ENCODE measurements around the gene ORAI3.

The ORAI3 gene

GRCh38 chr16:30957456-30958174, 8.7 kb downstream of the ORAI3 start, which contains the start of gene SETD1A:
TSS of gene SETD1A (plus strand) at chr16:30957754. CDS start at chr16:30958732, 978 bp downstream.
- Histone ChIP-seq H3K27me3 (ENCODE audit: insufficient read depth, low read length) (no peaks in the 10 kb centered on the region), H3K4me3 (ENCODE audit: low read length) (peak within 1 kb of the TSS; percentile 67), H2AFZ (ENCODE audit: low read depth, low read length) (peak within 1 kb of the TSS; percentile 68), H3K36me3 (ENCODE audit: insufficient read depth, low read length) (peaks cover 36% of the 10 kb centered on the region), H3K4me1 (ENCODE audit: insufficient read depth, low read length) (peaks cover 8% of the 10 kb centered on the region), H3K9me3 (ENCODE audit: low read length) (no peaks in the 10 kb centered on the region)

GRCh38 chr16:30958175-30959079, 9.6 kb downstream of the ORAI3 start:
- Histone ChIP-seq H3K4me3 (ENCODE audit: low read length) (peak overlapping the region; percentile 67), H2AFZ (ENCODE audit: low read depth, low read length) (no peak overlapping the region), H3K9me3 (ENCODE audit: low read length) (no peaks in the 10 kb centered on the region), H3K27me3 (ENCODE audit: insufficient read depth, low read length) (no peaks in the 10 kb centered on the region), H3K4me1 (ENCODE audit: insufficient read depth, low read length) (peaks cover 8% of the 10 kb centered on the region), H3K36me3 (ENCODE audit: insufficient read depth, low read length) (peaks cover 44% of the 10 kb centered on the region)

GRCh38 chr16:30961384-30961783, 12.5 kb downstream of the ORAI3 start:
- no peaks in the 10 kb centered on the region for H3K9me3 ChIP-seq (ENCODE audit: low read length)
- no peaks in the 10 kb centered on the region for H3K27me3 ChIP-seq (ENCODE audit: insufficient read depth, low read length)
- no peak overlapping the region for H2AFZ ChIP-seq (ENCODE audit: low read depth, low read length)
- peaks cover 70% of the 10 kb centered on the region for H3K36me3 ChIP-seq (ENCODE audit: insufficient read depth, low read length)
- peaks cover 8% of the 10 kb centered on the region for H3K4me1 ChIP-seq (ENCODE audit: insufficient read depth, low read length)
- no peak overlapping the region for H3K4me3 ChIP-seq (ENCODE audit: low read length)

- Histone ChIP-seq H3K4me3 (ENCODE audit: low read length) (no peak overlapping the region), H3K4me1 (ENCODE audit: insufficient read depth, low read length) (peaks cover 1% of the 10 kb centered on the region), H3K9me3 (ENCODE audit: low read length) (no peaks in the 10 kb centered on the region), H2AFZ (ENCODE audit: low read depth, low read length) (no peak overlapping the region), H3K36me3 (ENCODE audit: insufficient read depth, low read length) (peaks cover 86% of the 10 kb centered on the region), H3K27me3 (ENCODE audit: insufficient read depth, low read length) (no peaks in the 10 kb centered on the region)
Measured at GRCh38 chr16:30963925-30964511, 15.2 kb downstream of the ORAI3 start.

GRCh38 chr16:30964574-30965226, 15.8 kb downstream of the ORAI3 start:
- H2AFZ ChIP-seq (ENCODE audit: low read depth, low read length): no peak overlapping the region
- H3K4me1 ChIP-seq (ENCODE audit: insufficient read depth, low read length): no peaks in the 10 kb centered on the region
- H3K36me3 ChIP-seq (ENCODE audit: insufficient read depth, low read length): peaks cover 86% of the 10 kb centered on the region
- H3K4me3 ChIP-seq (ENCODE audit: low read length): no peak overlapping the region
- H3K27me3 ChIP-seq (ENCODE audit: insufficient read depth, low read length): no peaks in the 10 kb centered on the region
- no peaks in the 10 kb centered on the region for H3K9me3 ChIP-seq (ENCODE audit: low read length)

- H3K9me3 ChIP-seq (ENCODE audit: low read length): no peaks in the 10 kb centered on the region
- H3K4me1 ChIP-seq (ENCODE audit: insufficient read depth, low read length): no peaks in the 10 kb centered on the region
- H2AFZ ChIP-seq (ENCODE audit: low read depth, low read length): no peak overlapping the region
- H3K4me3 ChIP-seq (ENCODE audit: low read length): no peak overlapping the region
- no peaks in the 10 kb centered on the region for H3K27me3 ChIP-seq (ENCODE audit: insufficient read depth, low read length)
- peaks cover 82% of the 10 kb centered on the region for H3K36me3 ChIP-seq (ENCODE audit: insufficient read depth, low read length)
Measured at GRCh38 chr16:30965436-30965835, 16.6 kb downstream of the ORAI3 start.

GRCh38 chr16:30966033-30966619, 17.3 kb downstream of the ORAI3 start:
- H3K36me3 ChIP-seq (ENCODE audit: insufficient read depth, low read length): peaks cover 83% of the 10 kb centered on the region
- H3K4me1 ChIP-seq (ENCODE audit: insufficient read depth, low read length): no peaks in the 10 kb centered on the region
- no peaks in the 10 kb centered on the region for H3K27me3 ChIP-seq (ENCODE audit: insufficient read depth, low read length)
- no peak overlapping the region for H3K4me3 ChIP-seq (ENCODE audit: low read length)
- H2AFZ ChIP-seq (ENCODE audit: low read depth, low read length): no peak overlapping the region
- no peaks in the 10 kb centered on the region for H3K9me3 ChIP-seq (ENCODE audit: low read length)

GRCh38 chr16:30967795-30968194, 18.9 kb downstream of the ORAI3 start:
- Histone ChIP-seq H3K4me1 (ENCODE audit: insufficient read depth, low read length) (no peaks in the 10 kb centered on the region), H3K9me3 (ENCODE audit: low read length) (no peaks in the 10 kb centered on the region), H3K36me3 (ENCODE audit: insufficient read depth, low read length) (peaks cover 81% of the 10 kb centered on the region), H3K4me3 (ENCODE audit: low read length) (no peak overlapping the region), H2AFZ (ENCODE audit: low read depth, low read length) (no peak overlapping the region), H3K27me3 (ENCODE audit: insufficient read depth, low read length) (no peaks in the 10 kb centered on the region)

GRCh38 chr16:30969246-30969842, 20.5 kb downstream of the ORAI3 start:
- H3K27me3 ChIP-seq (ENCODE audit: insufficient read depth, low read length): no peaks in the 10 kb centered on the region
- peaks cover 84% of the 10 kb centered on the region for H3K36me3 ChIP-seq (ENCODE audit: insufficient read depth, low read length)
- H2AFZ ChIP-seq (ENCODE audit: low read depth, low read length): no peak overlapping the region
- H3K4me3 ChIP-seq (ENCODE audit: low read length): no peak overlapping the region
- no peaks in the 10 kb centered on the region for H3K4me1 ChIP-seq (ENCODE audit: insufficient read depth, low read length)
- no peaks in the 10 kb centered on the region for H3K9me3 ChIP-seq (ENCODE audit: low read length)

- Histone ChIP-seq H3K4me3 (ENCODE audit: low read length) (no peak overlapping the region), H3K9me3 (ENCODE audit: low read length) (no peaks in the 10 kb centered on the region), H2AFZ (ENCODE audit: low read depth, low read length) (no peak overlapping the region), H3K27me3 (ENCODE audit: insufficient read depth, low read length) (no peaks in the 10 kb centered on the region), H3K36me3 (ENCODE audit: insufficient read depth, low read length) (peaks cover 84% of the 10 kb centered on the region), H3K4me1 (ENCODE audit: insufficient read depth, low read length) (no peaks in the 10 kb centered on the region)
Measured at GRCh38 chr16:30971298-30971697, 22.4 kb downstream of the ORAI3 start.

- peaks cover 84% of the 10 kb centered on the region for H3K36me3 ChIP-seq (ENCODE audit: insufficient read depth, low read length)
- H3K4me3 ChIP-seq (ENCODE audit: low read length): no peak overlapping the region
Measured at GRCh38 chr16:30972872-30973271, 24.0 kb downstream of the ORAI3 start.

GRCh38 chr16:30974348-30974747, 25.5 kb downstream of the ORAI3 start:
- peaks cover 85% of the 10 kb centered on the region for H3K36me3 ChIP-seq (ENCODE audit: insufficient read depth, low read length)
- H2AFZ ChIP-seq (ENCODE audit: low read depth, low read length): no peak overlapping the region

More at GRCh38 chr16:30972872-30973271, 24.0 kb downstream of the ORAI3 start:
- no peaks in the 10 kb centered on the region for H3K9me3 ChIP-seq (ENCODE audit: low read length)
- H3K4me1 ChIP-seq (ENCODE audit: insufficient read depth, low read length): no peaks in the 10 kb centered on the region
- no peak overlapping the region for H2AFZ ChIP-seq (ENCODE audit: low read depth, low read length)
- no peaks in the 10 kb centered on the region for H3K27me3 ChIP-seq (ENCODE audit: insufficient read depth, low read length)

More at GRCh38 chr16:30974348-30974747, 25.5 kb downstream of the ORAI3 start:
- no peak overlapping the region for H3K4me3 ChIP-seq (ENCODE audit: low read length)
- H3K27me3 ChIP-seq (ENCODE audit: insufficient read depth, low read length): no peaks in the 10 kb centered on the region
- no peaks in the 10 kb centered on the region for H3K9me3 ChIP-seq (ENCODE audit: low read length)
- H3K4me1 ChIP-seq (ENCODE audit: insufficient read depth, low read length): no peaks in the 10 kb centered on the region
